IMR-90 (cell line): ENCODE results near the gene KCNQ5. TPM values are rescaled to one million over a fixed set of nuclear protein-coding genes. Genes with fewer than 3 reads are reported as not detected.

ENCODE experiments used
- ATAC-seq: fragments of 200-7000 bp; cut with Tn5 transposase; 2 replicates; pipeline ENCODE4 v1.9.1; 2020; ENCODE audit warnings: low read depth, mild to moderate bottlenecking, moderate library complexity
- BruUV-seq: library from RNA; stranded (reverse); fragments of 400-500 nt; replicated peaks from 2 replicates; lab custom pipeline; 2021; lab: Mats Ljungman, UMichigan
- CTCF ChIA-PET: fragments of 300-600 bp; formaldehyde crosslinking; extraction: SDS; loops from one replicate; lab custom pipeline; 2021; ENCODE audit warnings: antibody characterized with exemption; lab: Yijun Ruan, JAX
- POLR2A ChIA-PET: fragments of 300-600 bp; sonication (Branson Sonifier 250); formaldehyde crosslinking; loops from one replicate; lab custom pipeline; 2022; ENCODE audit warnings: antibody characterized with exemption; ENCODE audit not compliant: unreplicated experiment; lab: Charles Lee
- DNase-seq: peaks from one replicate; pipeline ENCODE4 v3.0.0; 2013
- H2AFZ ChIP-seq: replicated peaks from 2 replicates; pipeline ENCODE3; 2013; ENCODE audit warnings: low read length, mild to moderate bottlenecking; ENCODE audit not compliant: poor library complexity
- H2AK5ac ChIP-seq: 2 replicates; pipeline ENCODE4 v1.6.1; 2013; ENCODE audit warnings: low read depth, low read length, inconsistent platforms
- H2AK9ac ChIP-seq: replicated peaks from 2 replicates; pipeline ENCODE3; 2013; ENCODE audit warnings: mild to moderate bottlenecking, low read depth, low read length, moderate library complexity; ENCODE audit not compliant: poor library complexity
- H2BK120ac ChIP-seq: 2 replicates; pipeline ENCODE4 v1.6.1; 2013; ENCODE audit warnings: low read depth, low read length, inconsistent platforms
- H2BK15ac ChIP-seq: 3 replicates; pipeline ENCODE4 v1.6.1; 2013; ENCODE audit warnings: low read depth, low read length, inconsistent platforms
- H2BK20ac ChIP-seq: 2 replicates; pipeline ENCODE4 v1.6.1; 2013; ENCODE audit warnings: low read depth, mild to moderate bottlenecking, inconsistent platforms, low read length, moderate library complexity
- H2BK5ac ChIP-seq: 2 replicates; pipeline ENCODE4 v1.6.1; 2013; ENCODE audit warnings: mild to moderate bottlenecking, low read depth, low read length, inconsistent platforms; ENCODE audit not compliant: poor library complexity, severe bottlenecking
- H3K14ac ChIP-seq: replicated peaks from 2 replicates; pipeline ENCODE4 v1.6.1; 2013; ENCODE audit warnings: low read depth, low read length, inconsistent platforms
- H3K18ac ChIP-seq: 2 replicates; pipeline ENCODE4 v1.6.1; 2013; ENCODE audit warnings: low read depth, low read length, control low read depth
- H3K23ac ChIP-seq: 2 replicates; pipeline ENCODE4 v1.6.1; 2013; ENCODE audit warnings: low read depth, low read length, inconsistent platforms
- H3K27ac ChIP-seq: 2 replicates; pipeline ENCODE4 v1.5.1; 2013; ENCODE audit warnings: mild to moderate bottlenecking, control low read depth, low read length; ENCODE audit not compliant: insufficient read depth
- H3K27me3 ChIP-seq: 2 replicates; pipeline ENCODE4 v1.6.1; 2013; ENCODE audit warnings: low read length; ENCODE audit not compliant: control insufficient read depth, insufficient read depth
- H3K36me3 ChIP-seq: 2 replicates; pipeline ENCODE4 v1.6.1; 2013; ENCODE audit warnings: low read length, mixed read lengths; ENCODE audit not compliant: control insufficient read depth, insufficient read depth
- H3K4ac ChIP-seq: 2 replicates; pipeline ENCODE4 v1.6.1; 2013; ENCODE audit warnings: low read depth, low read length, inconsistent platforms
- H3K4me1 ChIP-seq: 2 replicates; pipeline ENCODE4 v1.6.1; 2013; ENCODE audit warnings: low read length, mixed read lengths; ENCODE audit not compliant: control insufficient read depth, insufficient read depth
- H3K4me2 ChIP-seq: 2 replicates; pipeline ENCODE4 v1.6.1; 2013; ENCODE audit warnings: low read depth, mild to moderate bottlenecking, control low read depth, low read length, moderate library complexity
- H3K4me3 ChIP-seq: 2 replicates; pipeline ENCODE4 v1.5.1; 2013; ENCODE audit warnings: low read depth, mild to moderate bottlenecking, control low read depth, low read length, moderate library complexity; ENCODE audit not compliant: insufficient read depth
- H3K56ac ChIP-seq: 2 replicates; pipeline ENCODE4 v1.6.1; 2013; ENCODE audit warnings: low read length, inconsistent platforms; ENCODE audit not compliant: insufficient read depth; ENCODE audit errors: extremely low read depth
- H3K79me1 ChIP-seq, 2 experiments: 2 replicates each; pipeline ENCODE4 v1.6.1; 2013; ENCODE audit warnings: low read length in 2 of 2, inconsistent platforms in 1 of 2, low read depth in 1 of 2
- H3K9ac ChIP-seq: 2 replicates; pipeline ENCODE4 v1.6.1; 2013; ENCODE audit warnings: low read depth, low read length, control low read depth
- H3K9me1 ChIP-seq: 2 replicates; pipeline ENCODE4 v1.6.1; 2013; ENCODE audit warnings: low read length, inconsistent platforms; ENCODE audit not compliant: insufficient read depth
- H3K9me3 ChIP-seq: 2 replicates; pipeline ENCODE4 v1.6.1; 2013; ENCODE audit warnings: low read length; ENCODE audit not compliant: control insufficient read depth, insufficient read depth
- H4K20me1 ChIP-seq: 2 replicates; pipeline ENCODE4 v1.6.1; 2013; ENCODE audit warnings: low read length, inconsistent platforms; ENCODE audit not compliant: insufficient read depth
- H4K5ac ChIP-seq: 2 replicates; pipeline ENCODE4 v1.6.1; 2013; ENCODE audit warnings: mild to moderate bottlenecking, low read depth, low read length, control low read depth
- H4K8ac ChIP-seq, 2 experiments: 2 replicates each; pipeline ENCODE4 v1.6.1; 2013; ENCODE audit warnings: low read depth in 2 of 2, low read length in 2 of 2, control low read depth in 1 of 2, inconsistent platforms in 1 of 2
- H4K91ac ChIP-seq: 2 replicates; pipeline ENCODE4 v1.6.1; 2013; ENCODE audit warnings: low read depth, low read length, inconsistent platforms; ENCODE audit not compliant: insufficient read depth
- FOS ChIP-seq: fragments of 150-350 bp; IDR thresholded peaks from 2 replicates; pipeline ENCODE4 v1.6.1; 2016; ENCODE audit warnings: low read depth, low read length
- MAZ ChIP-seq: IDR thresholded peaks from 2 replicates; pipeline ENCODE4 v1.6.1; 2012; ENCODE audit warnings: low read depth, mild to moderate bottlenecking, low read length, improper control_type of control experiment, moderate library complexity, borderline replicate concordance
- POLR2A ChIP-seq: IDR thresholded peaks from 2 replicates; pipeline ENCODE4 v1.6.1; 2012; ENCODE audit warnings: mild to moderate bottlenecking, low read depth, low read length
- RCOR1 ChIP-seq: IDR thresholded peaks from 2 replicates; pipeline ENCODE4 v1.6.1; 2012; ENCODE audit warnings: mild to moderate bottlenecking, low read length, improper control_type of control experiment; ENCODE audit not compliant: insufficient replicate concordance
- RFX5 ChIP-seq: IDR thresholded peaks from 2 replicates; pipeline ENCODE4 v1.8.0; 2012; ENCODE audit warnings: low read depth, mild to moderate bottlenecking, low read length, moderate library complexity
- SMC3 ChIP-seq: fragments of 150-350 bp; IDR thresholded peaks from 2 replicates; pipeline ENCODE4 v1.6.1; 2016; ENCODE audit warnings: low read depth, mild to moderate bottlenecking, antibody characterized with exemption, low read length, moderate library complexity
- WGBS, 2 experiments: methylation state at CpG; one replicate each; pipeline versions ENCODE4 v1.1.5 to v1.1.7; 2013; ENCODE audit warnings: missing lambda C conversion rate in 2 of 2; ENCODE audit not compliant: insufficient read length in 1 of 2; ENCODE audit errors: extremely low coverage in 2 of 2; 5-methylcytosine and 5-hydroxymethylcytosine counted together
- dilution Hi-C: fragments of 300-500 bp; cut with HindIII; formaldehyde crosslinking; loops from one replicate; pipeline ENCODE4 v1.14.3; 2018; ENCODE audit warnings: low sequenced_read_pairs; ENCODE audit not compliant: unreplicated experiment
- in situ Hi-C: fragments of 300-500 bp; cut with MboI; formaldehyde crosslinking; loops from 3 replicates; pipeline ENCODE4 v1.14.3; 2019; ENCODE audit warnings: low sequenced_read_pairs, inconsistent platforms, mixed read lengths
- intact Hi-C: fragments of 100-400 bp; cut with micrococcal nuclease; formaldehyde crosslinking; loops from 2 replicates; pipeline ENCODE4 v1.10.0; 2022
- polyA plus RNA-seq, 3 experiments: library from polyadenylated mRNA; depleted of rRNA; stranded (reverse); fragments of >200 nt; gene quantifications; 2 replicates each; pipeline ENCODE4 v1.2.3, GENCODE V29; 2012; ENCODE audit warnings: low replicate concordance in 1 of 3
- total RNA-seq: library from RNA; depleted of rRNA; stranded (reverse); fragments of >200 nt; gene quantifications from 2 replicates; pipeline ENCODE4 v1.2.3, GENCODE V29; 2012
- TF ChIP-seq, protein P1 (sequence below): fragments of 150-350 bp; IDR thresholded peaks from 2 replicates; pipeline ENCODE4 v1.6.1; 2016; ENCODE audit warnings: low read depth, mild to moderate bottlenecking, low read length, moderate library complexity, borderline replicate concordance
- TF ChIP-seq, protein P2 (sequence below): fragments of 150-350 bp; IDR thresholded peaks from 2 replicates; pipeline ENCODE4 v1.6.1; 2017; ENCODE audit warnings: mild to moderate bottlenecking, antibody characterized with exemption, low read length, low read depth

Gene KCNQ5
- total and polyA plus RNA-seq, 2 of the 4 experiments (the other 2 are of a cell fraction): 0.75 to 1.3 TPM

DNA sequence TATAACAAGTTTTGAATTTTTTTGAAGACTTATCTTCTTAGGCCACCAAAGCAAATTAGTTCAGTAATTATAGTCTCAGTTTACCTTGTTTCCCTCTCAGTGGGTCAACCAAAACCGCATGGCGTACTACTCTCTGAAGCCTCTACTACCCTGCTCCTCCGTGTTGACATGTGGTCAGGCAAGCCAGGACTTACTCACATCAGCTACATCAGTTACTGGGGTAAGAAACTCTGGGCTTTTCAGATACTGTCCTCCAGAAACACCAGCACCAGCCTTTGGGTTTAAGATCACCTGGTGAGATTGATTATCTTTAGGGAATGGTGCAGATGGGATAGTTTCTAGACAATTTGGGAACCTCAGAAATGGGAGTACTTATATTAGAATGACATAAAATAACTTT, 55.1 kb downstream of the KCNQ5 start:
- no peaks in the 10 kb centered on the region; the same call in 1 of the 2 replicates for H3K4me1 ChIP-seq
- no TSS peak for BruUV-seq
- no peaks in the 10 kb centered on the region; a peak in 2 of 4 replicates for H3K79me1 ChIP-seq
- intact Hi-C loops (no loop called here), in situ Hi-C loops (no loop called here), dilution Hi-C loops (no loop called here)
- H3K9ac ChIP-seq: no peak overlapping the region
- H2BK20ac ChIP-seq: no peak overlapping the region
- H3K4ac ChIP-seq: no peak overlapping the region
- H2BK5ac ChIP-seq: no peak overlapping the region
- H4K5ac ChIP-seq: no peak overlapping the region
- no peak overlapping the region for H2BK120ac ChIP-seq
- ChIA-PET POLR2A (no interaction called here), CTCF (no interaction called here)
- H3K27me3 ChIP-seq: no peaks in the 10 kb centered on the region
- DNase-seq (no peak), ATAC-seq (no peak)
- no peak overlapping the region for H3K27ac ChIP-seq
- H3K18ac ChIP-seq: no peak overlapping the region
- H3K23ac ChIP-seq: no peak overlapping the region
- H3K14ac ChIP-seq: no peak overlapping the region
- no peak overlapping the region for H4K8ac ChIP-seq
- no peak overlapping the region for H2BK15ac ChIP-seq
- no peak overlapping the region for H3K4me2 ChIP-seq
- H2AK5ac ChIP-seq: no peak overlapping the region
- H3K9me3 ChIP-seq: no peaks in the 10 kb centered on the region
- WGBS, 2 experiments: 71% methylated on average over 3 of the region's 3 CpGs; no CpG with 5 or more reads in 1 of the 2 experiments
- H3K4me3 ChIP-seq: no peak overlapping the region
- no peak overlapping the region for H4K91ac ChIP-seq
- no peaks in the 10 kb centered on the region for H4K20me1 ChIP-seq
- TF ChIP-seq MAZ (no peak), FOS (no peak), RFX5 (no peak), RCOR1 (no peak), POLR2A (no peak), SMC3 (no peak)
- TF ChIP-seq, protein P1, sequence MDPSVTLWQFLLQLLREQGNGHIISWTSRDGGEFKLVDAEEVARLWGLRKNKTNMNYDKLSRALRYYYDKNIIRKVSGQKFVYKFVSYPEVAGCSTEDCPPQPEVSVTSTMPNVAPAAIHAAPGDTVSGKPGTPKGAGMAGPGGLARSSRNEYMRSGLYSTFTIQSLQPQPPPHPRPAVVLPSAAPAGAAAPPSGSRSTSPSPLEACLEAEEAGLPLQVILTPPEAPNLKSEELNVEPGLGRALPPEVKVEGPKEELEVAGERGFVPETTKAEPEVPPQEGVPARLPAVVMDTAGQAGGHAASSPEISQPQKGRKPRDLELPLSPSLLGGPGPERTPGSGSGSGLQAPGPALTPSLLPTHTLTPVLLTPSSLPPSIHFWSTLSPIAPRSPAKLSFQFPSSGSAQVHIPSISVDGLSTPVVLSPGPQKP: no peak
- TF ChIP-seq, protein P2, sequence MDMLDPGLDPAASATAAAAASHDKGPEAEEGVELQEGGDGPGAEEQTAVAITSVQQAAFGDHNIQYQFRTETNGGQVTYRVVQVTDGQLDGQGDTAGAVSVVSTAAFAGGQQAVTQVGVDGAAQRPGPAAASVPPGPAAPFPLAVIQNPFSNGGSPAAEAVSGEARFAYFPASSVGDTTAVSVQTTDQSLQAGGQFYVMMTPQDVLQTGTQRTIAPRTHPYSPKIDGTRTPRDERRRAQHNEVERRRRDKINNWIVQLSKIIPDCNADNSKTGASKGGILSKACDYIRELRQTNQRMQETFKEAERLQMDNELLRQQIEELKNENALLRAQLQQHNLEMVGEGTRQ: no peak
- no peak overlapping the region for H2AFZ ChIP-seq
- H3K36me3 ChIP-seq: no peaks in the 10 kb centered on the region
- H2AK9ac ChIP-seq: peak overlapping the region; percentile 55
- no peak overlapping the region for H3K56ac ChIP-seq
- no peaks in the 10 kb centered on the region; the same call in 1 of the 2 replicates for H3K9me1 ChIP-seq
